Heart left ventricle (tissue), 13 donors: ENCODE measurements around the gene HTT.

Source experiments
- CTCF ChIP-seq, 12 donors: fragments of 200-600 bp; sonication (generic) in 4 of 12; IDR thresholded peaks; one replicate each; pipeline versions ENCODE4 v1.5.0 to v1.8.0; 2018 to 2022; ENCODE audit warnings: antibody characterized with exemption in 12 of 12, mild to moderate bottlenecking in 5 of 12
- POLR2A ChIP-seq, 2 donors: fragments of 450-650 bp; IDR thresholded peaks; one replicate each; pipeline ENCODE4 v1.6.1; 2017; ENCODE audit warnings: antibody characterized with exemption in 2 of 2, mild to moderate bottlenecking in 2 of 2, moderate library complexity in 2 of 2
- donor health status: ischemic (EF 13 %, LVEDD 7.1; RV severe dilation, severe dysfunction).
- donor health status: DM: no; HTN: yes; CAD: no.
- donor health status: DM: no; HTN: no; CAD: no.
- donor health status: ischemic (EF 25% LVEDD 6.9; RV normal size, moderate dysfunction).
- donor health status: ischemic (EF 25% LVEDD 5.7; RV mildly dilated, moderate dysfunction).
- donor health status: ischemic (EF 35%, LVEDD 5.7; RV mildly dilated, moderate dysfunction).
- donor health status: nonischemic (EF 11% LVEDD 7.7; RV severe dilation, severe dysfunction).
- donor health status: DM: yes; HTN: yes; CAD: no.
- donor health status: PGD.
- donor health status: ischemic (EF 29% LVEDD 5.4; RV normal size, mild dysfunction).
- donor health status: nonischemic (EF 23%, LVEDD 6.1; RV moderate dilation, normal function).

GRCh38 chr4:3066836-3067400 lies 7.6 kb upstream of the HTT start:
- TF ChIP-seq CTCF (IDR thresholded peaks at IDR 0.05) (no peak), POLR2A (IDR thresholded peaks at IDR 0.05) (no peak)
